K562 (cell line): ENCODE measurements around the gene ATP10B. TPM values are rescaled to one million over a fixed set of nuclear protein-coding genes. Genes with fewer than 3 reads are reported as not detected.

ENCODE experiments used
- ATAC-seq: fragments of 200-7000 bp; cut with Tn5 transposase; 3 replicates; pipeline ENCODE4 v1.9.1; 2020; ENCODE audit warnings: moderate library complexity
- BruUV-seq: library from RNA; stranded (reverse); fragments of 400-500 nt; replicated peaks from 2 replicates; lab custom pipeline; 2021; lab: Mats Ljungman, UMichigan
- CTCF ChIA-PET: fragments of 300-600 bp; formaldehyde crosslinking; extraction: SDS; loops from one replicate; lab custom pipeline; 2021; ENCODE audit warnings: low intra/inter-chr PET ratio; lab: Yijun Ruan, JAX
- POLR2A ChIA-PET: fragments of 300-600, 350-650 bp; sonication (Branson Sonifier 250); formaldehyde crosslinking; extraction: SDS; loops from one replicate; lab custom pipeline; 2021; ENCODE audit warnings: antibody characterized with exemption, inconsistent platforms; lab: Yijun Ruan, JAX
- DNase-seq, 4 experiments: peaks; one replicate each; pipeline versions ENCODE4 v3.0.0 to v3.0.0-alpha.2; 2011 to 2018; ENCODE audit warnings: low spot score in 3 of 4, mixed read lengths in 3 of 4; ENCODE audit errors: extremely low read depth in 1 of 4
- FAIRE-seq: peaks from 2 replicates; lab custom pipeline; 2011; peaks lifted over from hg19 to GRCh38; lab: Jason Lieb, UNC
- H2AFZ ChIP-seq: 2 replicates; pipeline ENCODE4 v1.6.0; 2011; ENCODE audit warnings: low read depth, low read length, control low read depth, inconsistent platforms
- H3K27ac ChIP-seq: fragments of 200-600 bp; 3 replicates; pipeline ENCODE4 v1.8.0; 2011; ENCODE audit warnings: low read depth, mild to moderate bottlenecking, control low read depth, inconsistent platforms, low read length, moderate library complexity, mixed read lengths; ENCODE audit errors: extremely low read depth
- H3K27me3 ChIP-seq, 2 experiments: fragments of 300-600 bp in 1 of 2; 2 replicates in 1 of 2; 3 replicates in 1 of 2; pipeline versions ENCODE4 v1.6.0 to v1.8.0; 2011; ENCODE audit warnings: inconsistent platforms in 2 of 2, low read length in 2 of 2, mild to moderate bottlenecking in 1 of 2, mixed read lengths in 1 of 2, moderate library complexity in 1 of 2; ENCODE audit not compliant: control insufficient read depth in 2 of 2, insufficient read depth in 2 of 2
- H3K36me3 ChIP-seq: fragments of 300-600 bp; 3 replicates; pipeline ENCODE4 v1.8.0; 2011; ENCODE audit warnings: mild to moderate bottlenecking, low read length, inconsistent platforms; ENCODE audit not compliant: control insufficient read depth, insufficient read depth
- H3K4me1 ChIP-seq, 2 experiments: fragments of 200-600 bp in 1 of 2; replicated peaks in 1 of 2; 2 replicates in 1 of 2; 3 replicates in 1 of 2; pipeline versions ENCODE4 v1.5.1 to v1.8.0; 2011; ENCODE audit warnings: inconsistent platforms in 2 of 2, low read length in 2 of 2, mild to moderate bottlenecking in 1 of 2, mixed read lengths in 1 of 2, moderate library complexity in 1 of 2; ENCODE audit not compliant: control insufficient read depth in 2 of 2, insufficient read depth in 2 of 2
- H3K4me2 ChIP-seq: 2 replicates; pipeline ENCODE4 v1.6.1; 2011; ENCODE audit warnings: low read length, control low read depth, inconsistent platforms, mixed read lengths; ENCODE audit not compliant: insufficient read depth
- H3K4me3 ChIP-seq: fragments of 200-600 bp; sonication (generic), shearing (Covaris generic); 2 replicates; pipeline ENCODE4 v1.5.1; 2016; ENCODE audit warnings: control low read depth, inconsistent platforms
- H3K79me2 ChIP-seq: fragments of 200-600 bp; 3 replicates; pipeline ENCODE4 v1.8.0; 2011; ENCODE audit warnings: low read length, inconsistent platforms; ENCODE audit not compliant: control insufficient read depth, insufficient read depth
- H3K9ac ChIP-seq, 2 experiments: 2 replicates each; pipeline versions ENCODE4 v1.6.0 to v1.6.1; 2011; ENCODE audit warnings: low read depth in 2 of 2, low read length in 2 of 2, control low read depth in 1 of 2, inconsistent platforms in 1 of 2, mild to moderate bottlenecking in 1 of 2, mixed read lengths in 1 of 2; ENCODE audit not compliant: insufficient read depth in 1 of 2
- H3K9me1 ChIP-seq: one replicate; pipeline ENCODE4 v1.6.0; 2011; ENCODE audit warnings: inconsistent platforms, mild to moderate bottlenecking, low read length, moderate library complexity; ENCODE audit not compliant: control insufficient read depth, insufficient read depth
- H3K9me3 ChIP-seq: replicated peaks from 2 replicates; pipeline ENCODE4 v1.5.1; 2011; ENCODE audit warnings: low read depth, low read length, inconsistent platforms; ENCODE audit not compliant: control insufficient read depth, insufficient read depth
- H4K20me1 ChIP-seq: replicated peaks from 2 replicates; pipeline ENCODE4 v1.6.1; 2011; ENCODE audit warnings: low read length, inconsistent platforms, mixed read lengths; ENCODE audit not compliant: control insufficient read depth, insufficient read depth
- CBFB ChIP-seq: sonication (generic); formaldehyde crosslinking; IDR thresholded peaks from 2 replicates; pipeline ENCODE4 v1.4.0; 2020; ENCODE audit warnings: mild to moderate bottlenecking, missing genetic modification reagents
- GATAD2B ChIP-seq: fragments of 450-650 bp; IDR thresholded peaks from 2 replicates; pipeline ENCODE4 v1.6.1; 2017; ENCODE audit warnings: mild to moderate bottlenecking, borderline replicate concordance
- HNRNPH1 ChIP-seq: fragments of 200-400 bp; formaldehyde crosslinking; optimal IDR thresholded peaks from 2 replicates; pipeline ENCODE3; 2017; ENCODE audit warnings: low read depth, mild to moderate bottlenecking, low read length, moderate library complexity
- KLF6 ChIP-seq: fragments of 250-450 bp; sonication (Bioruptor Pico); IDR thresholded peaks from 2 replicates; pipeline ENCODE4 v1.4.0; 2020; ENCODE audit warnings: mild to moderate bottlenecking, moderate library complexity, borderline replicate concordance
- NR2C1 ChIP-seq, 2 experiments: fragments of 450-650 bp; IDR thresholded peaks; 2 replicates each; pipeline ENCODE4 v1.6.1; 2017; ENCODE audit warnings: mild to moderate bottlenecking in 2 of 2, antibody characterized with exemption in 1 of 2, inconsistent platforms in 1 of 2, missing compliant biosample characterization in 1 of 2, missing genetic modification characterization in 1 of 2
- POU5F1 ChIP-seq: fragments of 150-350 bp; IDR thresholded peaks from 2 replicates; pipeline ENCODE4 v1.6.1; 2014; ENCODE audit warnings: borderline replicate concordance, low read length, low read depth, mild to moderate bottlenecking; ENCODE audit not compliant: partially characterized antibody
- RBM15 ChIP-seq: fragments of 200-400 bp; formaldehyde crosslinking; IDR thresholded peaks from 2 replicates; pipeline ENCODE4 v1.6.1; 2018; ENCODE audit warnings: mild to moderate bottlenecking, low read length, moderate library complexity; ENCODE audit not compliant: insufficient read depth
- RBM39 ChIP-seq: fragments of 200-400 bp; formaldehyde crosslinking; optimal IDR thresholded peaks from 2 replicates; pipeline ENCODE3; 2018; ENCODE audit warnings: low read depth, low read length
- SLC30A9 ChIP-seq: fragments of 250-450 bp; sonication (Bioruptor Pico); IDR thresholded peaks from 2 replicates; pipeline ENCODE4 v1.8.0; 2022; ENCODE audit warnings: mild to moderate bottlenecking, moderate library complexity
- SRSF9 ChIP-seq: fragments of 200-400 bp; formaldehyde crosslinking; IDR thresholded peaks from 2 replicates; pipeline ENCODE4 v1.6.1; 2017; ENCODE audit warnings: low read depth, low read length, borderline replicate concordance
- SUPT5H ChIP-seq: fragments of 450-650 bp; IDR thresholded peaks from 2 replicates; pipeline ENCODE4 v1.6.1; 2016
- ZNF384 ChIP-seq: IDR thresholded peaks from 2 replicates; pipeline ENCODE4 v1.6.1; 2012; ENCODE audit warnings: low read depth, low read length, improper control_type of control experiment
- ZNF707 ChIP-seq: fragments of 250-450 bp; sonication (Bioruptor Pico); conservative IDR thresholded peaks from 2 replicates; pipeline ENCODE4 v1.8.0; 2022; ENCODE audit warnings: inconsistent platforms, mild to moderate bottlenecking, moderate library complexity
- WGBS: fragments of 100-300 bp; shearing (Covaris generic); methylation state at CpG from one replicate; pipeline ENCODE4 v1.1.6; 2016; ENCODE audit warnings: low coverage, mixed read lengths; ENCODE audit not compliant: insufficient coverage; ENCODE audit errors: missing lambda C conversion rate; 5-methylcytosine and 5-hydroxymethylcytosine counted together
- in situ Hi-C: fragments of 300-500 bp; cut with MboI; formaldehyde crosslinking; loops from 4 replicates; pipeline ENCODE4 v1.15.0; 2018; ENCODE audit warnings: inconsistent platforms, mixed read lengths
- intact Hi-C: fragments of 100-400 bp; cut with micrococcal nuclease; formaldehyde crosslinking; loops from 2 replicates; pipeline ENCODE4 v1.14.2; 2022
- polyA plus RNA-seq, 8 experiments: library from polyadenylated mRNA; depleted of rRNA in 4 of 8; stranded (reverse) in 5 of 8; unstranded in 3 of 8; fragments of >200 nt; fragmentation: Nextera tagmentation in 2 of 8; fragmentation: Illumina TruSeq in 1 of 8; extraction: Ambion mirVana in 2 of 8; extraction: Trizol in 1 of 8; gene quantifications; 2 replicates each; pipeline versions ENCODE4 v1.2.1 to v1.2.3, GENCODE V29; 2011 to 2014; ENCODE audit warnings: inconsistent platforms in 1 of 8, missing spikeins in 1 of 8
- total RNA-seq, 7 experiments: library from RNA; depleted of rRNA in 6 of 7; stranded (reverse); fragments of >200 nt in 6 of 7; fragmentation: Illumina TruSeq in 2 of 7; extraction: Trizol in 2 of 7; gene quantifications; 2 replicates each; pipeline versions ENCODE4 v1.2.1 to v1.2.3, GENCODE V29; 2011 to 2021; ENCODE audit warnings: low replicate concordance in 1 of 7
- TF ChIP-seq, protein P1 (sequence below), 2 experiments: fragments of 450-650 bp; IDR thresholded peaks; 2 replicates each; pipeline ENCODE4 v1.6.1; 2018; ENCODE audit warnings: mild to moderate bottlenecking in 2 of 2, low read depth in 1 of 2; ENCODE audit not compliant: partially characterized antibody in 2 of 2

ATP10B gene
- total and polyA plus RNA-seq, 9 of the 15 experiments (the other 6 are each of a cell fraction or from before 2014, with no cell fraction given): 0.04 TPM; not detected in 8

DNA sequence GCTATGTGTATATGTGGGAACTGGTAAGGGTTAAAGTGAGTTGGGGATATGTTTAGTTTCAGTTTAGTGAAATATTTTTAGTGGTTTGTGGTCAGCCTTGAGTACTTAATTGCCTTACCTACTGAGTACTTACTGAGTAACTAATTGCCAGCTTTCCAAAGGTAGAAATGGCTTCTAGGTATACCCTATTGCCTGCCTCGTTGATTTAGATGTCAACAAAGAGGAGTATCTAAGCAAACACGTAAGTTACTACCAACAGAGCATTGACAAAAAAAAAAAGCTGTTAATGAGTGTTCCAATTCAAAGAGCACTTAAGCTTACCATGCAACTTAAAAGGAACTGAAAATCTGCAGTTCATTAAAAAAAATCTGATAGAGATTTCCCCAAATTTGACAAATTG, 8.8 kb downstream of the ATP10B start:
- POLR2A ChIA-PET: no interaction called here
- H3K4me2 ChIP-seq: no peak overlapping the region
- no peaks in the 10 kb centered on the region for H3K27me3 ChIP-seq
- no peak for ATAC-seq
- in situ Hi-C loops: no loop called here
- TF ChIP-seq ZNF707 (CRISPR knock-in tag) (no peak), KLF6 (CRISPR knock-in tag) (no peak), ZNF384 (no peak), SRSF9 (no peak), SUPT5H (no peak), NR2C1 (IDR thresholded peaks at IDR 0.05) (no peak), NR2C1 (tag; IDR thresholded peaks at IDR 0.05) (no peak), CBFB (CRISPR knock-in tag) (no peak), HNRNPH1 (no peak), RBM39 (no peak), POU5F1 (no peak), RBM15 (no peak), GATAD2B (no peak), SLC30A9 (CRISPR knock-in tag) (no peak)
- TF ChIP-seq, protein P1, sequence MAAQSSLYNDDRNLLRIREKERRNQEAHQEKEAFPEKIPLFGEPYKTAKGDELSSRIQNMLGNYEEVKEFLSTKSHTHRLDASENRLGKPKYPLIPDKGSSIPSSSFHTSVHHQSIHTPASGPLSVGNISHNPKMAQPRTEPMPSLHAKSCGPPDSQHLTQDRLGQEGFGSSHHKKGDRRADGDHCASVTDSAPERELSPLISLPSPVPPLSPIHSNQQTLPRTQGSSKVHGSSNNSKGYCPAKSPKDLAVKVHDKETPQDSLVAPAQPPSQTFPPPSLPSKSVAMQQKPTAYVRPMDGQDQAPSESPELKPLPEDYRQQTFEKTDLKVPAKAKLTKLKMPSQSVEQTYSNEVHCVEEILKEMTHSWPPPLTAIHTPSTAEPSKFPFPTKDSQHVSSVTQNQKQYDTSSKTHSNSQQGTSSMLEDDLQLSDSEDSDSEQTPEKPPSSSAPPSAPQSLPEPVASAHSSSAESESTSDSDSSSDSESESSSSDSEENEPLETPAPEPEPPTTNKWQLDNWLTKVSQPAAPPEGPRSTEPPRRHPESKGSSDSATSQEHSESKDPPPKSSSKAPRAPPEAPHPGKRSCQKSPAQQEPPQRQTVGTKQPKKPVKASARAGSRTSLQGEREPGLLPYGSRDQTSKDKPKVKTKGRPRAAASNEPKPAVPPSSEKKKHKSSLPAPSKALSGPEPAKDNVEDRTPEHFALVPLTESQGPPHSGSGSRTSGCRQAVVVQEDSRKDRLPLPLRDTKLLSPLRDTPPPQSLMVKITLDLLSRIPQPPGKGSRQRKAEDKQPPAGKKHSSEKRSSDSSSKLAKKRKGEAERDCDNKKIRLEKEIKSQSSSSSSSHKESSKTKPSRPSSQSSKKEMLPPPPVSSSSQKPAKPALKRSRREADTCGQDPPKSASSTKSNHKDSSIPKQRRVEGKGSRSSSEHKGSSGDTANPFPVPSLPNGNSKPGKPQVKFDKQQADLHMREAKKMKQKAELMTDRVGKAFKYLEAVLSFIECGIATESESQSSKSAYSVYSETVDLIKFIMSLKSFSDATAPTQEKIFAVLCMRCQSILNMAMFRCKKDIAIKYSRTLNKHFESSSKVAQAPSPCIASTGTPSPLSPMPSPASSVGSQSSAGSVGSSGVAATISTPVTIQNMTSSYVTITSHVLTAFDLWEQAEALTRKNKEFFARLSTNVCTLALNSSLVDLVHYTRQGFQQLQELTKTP (IDR thresholded peaks at IDR 0.05; ENCODE audit: low read depth in 1 of 2, partially characterized antibody in 2 of 2): no peak
- TF ChIP-seq, all 486 proteins: peak for 0
- Histone ChIP-seq H3K9me1 (no peaks in the 10 kb centered on the region), H3K36me3 (no peaks in the 10 kb centered on the region), H3K9ac (no peak overlapping the region), H3K9me3 (no peaks in the 10 kb centered on the region), H3K27ac (no peak overlapping the region), H3K79me2 (no peaks in the 10 kb centered on the region), H2AFZ (no peak overlapping the region), H3K4me3 (no peak overlapping the region), H3K4me1 (no peaks in the 10 kb centered on the region), H4K20me1 (no peaks in the 10 kb centered on the region)
- CTCF ChIA-PET: no interaction called here
- intact Hi-C loops: no loop called here
- BruUV-seq: no TSS peak
- FAIRE-seq (no peak), DNase-seq (no peak)
- WGBS: 0% methylated on average over 2 of the region's 2 CpGs
